H1 (cell line): Measurements from ENCODE around the gene IGF2R. TPM values are rescaled to one million over a fixed set of nuclear protein-coding genes. Genes with fewer than 3 reads are reported as not detected.

Source experiments
- CTCF ChIA-PET: fragments of 300-600 bp; sonication (Branson Sonifier 250); formaldehyde crosslinking; loops from one replicate; lab custom pipeline; 2021; ENCODE audit not compliant: partially characterized antibody; lab: Charles Lee
- POLR2A ChIA-PET: fragments of 300-600 bp; sonication (Branson Sonifier 250); formaldehyde crosslinking; loops from one replicate; lab custom pipeline; 2021; ENCODE audit warnings: inconsistent platforms; ENCODE audit not compliant: partially characterized antibody; lab: Charles Lee
- DNase-seq, 2 experiments: peaks; one replicate each; pipeline versions ENCODE4 v3.0.0 to v3.0.0-alpha.2; 2010 to 2022; ENCODE audit warnings: low spot score in 2 of 2, low read depth in 1 of 2, mixed read lengths in 1 of 2
- FAIRE-seq: peaks from 2 replicates; lab custom pipeline; 2011; peaks lifted over from hg19 to GRCh38; lab: Jason Lieb, UNC
- H2AFZ ChIP-seq: 2 replicates; pipeline ENCODE4 v1.8.1; 2012; ENCODE audit warnings: low read length, inconsistent platforms
- H2AK5ac ChIP-seq: 2 replicates; pipeline ENCODE4 v1.6.1; 2013; ENCODE audit warnings: low read depth, low read length
- H2BK120ac ChIP-seq: replicated peaks from 2 replicates; pipeline ENCODE3; 2013; ENCODE audit warnings: low read depth, low read length, inconsistent platforms
- H2BK12ac ChIP-seq: 2 replicates; pipeline ENCODE4 v1.6.1; 2013; ENCODE audit warnings: low read depth, low read length
- H2BK15ac ChIP-seq: 2 replicates; pipeline ENCODE4 v1.6.1; 2013; ENCODE audit warnings: low read length
- H2BK20ac ChIP-seq: 2 replicates; pipeline ENCODE4 v1.6.1; 2013; ENCODE audit warnings: low read length
- H2BK5ac ChIP-seq: 2 replicates; pipeline ENCODE4 v1.6.1; 2013; ENCODE audit warnings: low read depth, low read length
- H3K14ac ChIP-seq: 2 replicates; pipeline ENCODE4 v1.6.1; 2013; ENCODE audit warnings: inconsistent platforms; ENCODE audit not compliant: insufficient read length
- H3K18ac ChIP-seq: 2 replicates; pipeline ENCODE4 v1.6.1; 2013; ENCODE audit warnings: low read length; ENCODE audit errors: extremely low read depth
- H3K23ac ChIP-seq: 2 replicates; pipeline ENCODE4 v1.6.1; 2013; ENCODE audit warnings: inconsistent platforms; ENCODE audit not compliant: insufficient read length
- H3K23me2 ChIP-seq: 2 replicates; pipeline ENCODE4 v1.6.1; 2013; ENCODE audit warnings: low read depth, low read length
- H3K27ac ChIP-seq: 2 replicates; pipeline ENCODE4 v1.6.1; 2011; ENCODE audit warnings: low read depth, low read length, inconsistent platforms
- H3K27me3 ChIP-seq, 4 experiments: replicated peaks in 1 of 4; 1 replicate in 1 of 4; 2 replicates in 3 of 4; pipeline versions ENCODE4 v1.6.1 to v1.8.1; 2011 to 2013; ENCODE audit warnings: low read length in 3 of 4, mild to moderate bottlenecking in 3 of 4, inconsistent platforms in 2 of 4, mixed read lengths in 2 of 4, moderate library complexity in 1 of 4; ENCODE audit not compliant: control insufficient read depth in 3 of 4, insufficient read depth in 3 of 4; ENCODE audit errors: extremely low read depth in 1 of 4
- H3K36me3 ChIP-seq, 4 experiments: 2 replicates each; pipeline versions ENCODE4 v1.6.1 to v1.8.1; 2011 to 2013; ENCODE audit warnings: mild to moderate bottlenecking in 4 of 4, low read length in 3 of 4, moderate library complexity in 2 of 4, control low read depth in 1 of 4, inconsistent platforms in 1 of 4; ENCODE audit not compliant: insufficient read depth in 4 of 4, control insufficient read depth in 2 of 4
- H3K4ac ChIP-seq: replicated peaks from 2 replicates; pipeline ENCODE3; 2013; ENCODE audit warnings: low read length, low read depth, mixed read lengths, inconsistent platforms; ENCODE audit not compliant: insufficient read length
- H3K4me1 ChIP-seq, 4 experiments: replicated peaks in 1 of 4; 1 replicate in 1 of 4; 2 replicates in 3 of 4; pipeline versions ENCODE4 v1.6.1 to v1.8.1; 2011 to 2013; ENCODE audit warnings: low read length in 3 of 4, inconsistent platforms in 2 of 4, mixed read lengths in 1 of 4; ENCODE audit not compliant: insufficient read depth in 4 of 4, control insufficient read depth in 3 of 4
- H3K4me2 ChIP-seq, 2 experiments: 2 replicates each; pipeline versions ENCODE4 v1.6.1 to v1.8.1; 2011 to 2013; ENCODE audit warnings: low read depth in 2 of 2, low read length in 2 of 2, control low read depth in 1 of 2, inconsistent platforms in 1 of 2, mild to moderate bottlenecking in 1 of 2; ENCODE audit not compliant: insufficient read depth in 1 of 2
- H3K4me3 ChIP-seq, 4 experiments: fragments of 200-600, 300-600 bp in 1 of 4; sonication (generic), shearing (Covaris generic), sonication (Bioruptor Twin) in 1 of 4; 2 replicates each; pipeline versions ENCODE4 v1.5.1 to v1.8.1; 2011 to 2016; ENCODE audit warnings: low read length in 4 of 4, low read depth in 3 of 4, control low read depth in 2 of 4, inconsistent platforms in 2 of 4, mild to moderate bottlenecking in 2 of 4, mixed read lengths in 1 of 4, moderate library complexity in 1 of 4; ENCODE audit not compliant: insufficient read depth in 2 of 4; ENCODE audit errors: extremely low read depth in 1 of 4
- H3K56ac ChIP-seq: replicated peaks from 2 replicates; pipeline ENCODE3; 2013; ENCODE audit warnings: low read depth, mild to moderate bottlenecking, mixed read lengths, low read length, inconsistent platforms; ENCODE audit not compliant: insufficient read length
- H3K79me1 ChIP-seq: 2 replicates; pipeline ENCODE4 v1.6.1; 2013; ENCODE audit warnings: low read depth, low read length, control low read depth
- H3K79me2 ChIP-seq, 2 experiments: 2 replicates each; pipeline versions ENCODE4 v1.6.1 to v1.8.1; 2012 to 2013; ENCODE audit warnings: low read length in 2 of 2, mild to moderate bottlenecking in 2 of 2, inconsistent platforms in 1 of 2; ENCODE audit not compliant: insufficient read depth in 2 of 2, control insufficient read depth in 1 of 2
- H3K9ac ChIP-seq, 4 experiments: replicated peaks in 1 of 4; 1 replicate in 1 of 4; 2 replicates in 3 of 4; pipeline versions ENCODE4 v1.6.1 to v1.8.1; 2011 to 2013; ENCODE audit warnings: low read depth in 3 of 4, low read length in 3 of 4, control low read depth in 2 of 4, mild to moderate bottlenecking in 2 of 4, moderate library complexity in 2 of 4, inconsistent platforms in 1 of 4; ENCODE audit errors: extremely low read depth in 1 of 4
- H3K9me3 ChIP-seq, 2 experiments: 2 replicates each; pipeline versions ENCODE4 v1.6.1 to v1.8.1; 2012 to 2013; ENCODE audit warnings: mild to moderate bottlenecking in 2 of 2, moderate library complexity in 2 of 2, control low read depth in 1 of 2, inconsistent platforms in 1 of 2, low read depth in 1 of 2, low read length in 1 of 2, mixed read lengths in 1 of 2; ENCODE audit not compliant: insufficient read depth in 2 of 2
- H4K20me1 ChIP-seq, 2 experiments: replicated peaks in 1 of 2; 2 replicates each; pipeline versions ENCODE3 to v1.8.1; 2011 to 2013; ENCODE audit warnings: inconsistent platforms in 2 of 2, low read length in 2 of 2, mild to moderate bottlenecking in 1 of 2; ENCODE audit not compliant: insufficient read depth in 2 of 2, control insufficient read depth in 1 of 2
- H4K5ac ChIP-seq: 2 replicates; pipeline ENCODE4 v1.6.1; 2013; ENCODE audit warnings: low read length, low read depth, mixed read lengths, inconsistent platforms; ENCODE audit not compliant: insufficient read length
- H4K8ac ChIP-seq: 2 replicates; pipeline ENCODE4 v1.8.0; 2013; ENCODE audit warnings: mild to moderate bottlenecking, moderate library complexity, low read length, inconsistent platforms; ENCODE audit not compliant: insufficient read depth; ENCODE audit errors: extremely low read depth
- H4K91ac ChIP-seq: replicated peaks from 2 replicates; pipeline ENCODE3; 2013; ENCODE audit warnings: low read length, mixed read lengths, inconsistent platforms; ENCODE audit not compliant: insufficient read length
- EP300 ChIP-seq, 2 experiments: IDR thresholded peaks; 1 replicate in 1 of 2; 2 replicates in 1 of 2; pipeline ENCODE4 v1.6.1; 2011 to 2012; ENCODE audit warnings: low read depth in 2 of 2, low read length in 2 of 2, mild to moderate bottlenecking in 2 of 2, borderline replicate concordance in 1 of 2, inconsistent platforms in 1 of 2, moderate library complexity in 1 of 2
- HDAC6 ChIP-seq: IDR thresholded peaks from one replicate; pipeline ENCODE4 v1.7.1; 2012; ENCODE audit warnings: low read depth, mild to moderate bottlenecking, inconsistent platforms, low read length, moderate library complexity
- NANOG ChIP-seq: IDR thresholded peaks from 2 replicates; pipeline ENCODE4 v1.6.1; 2011; ENCODE audit warnings: low read length, low read depth, mild to moderate bottlenecking, inconsistent platforms; ENCODE audit not compliant: insufficient read depth, poor library complexity, severe bottlenecking
- POU5F1 ChIP-seq: IDR thresholded peaks from 2 replicates; pipeline ENCODE4 v1.6.1; 2011; ENCODE audit warnings: low read depth, mild to moderate bottlenecking, low read length, moderate library complexity
- RNF2 ChIP-seq: fragments of 200-900, 300-1000 bp; sonication (generic); IDR thresholded peaks from 2 replicates; pipeline ENCODE4 v1.7.1; 2016; ENCODE audit warnings: borderline replicate concordance, low read depth, mild to moderate bottlenecking, antibody characterized with exemption, low read length; ENCODE audit not compliant: poor library complexity, severe bottlenecking; ENCODE audit errors: missing control alignments
- SP1 ChIP-seq: IDR thresholded peaks from 2 replicates; pipeline ENCODE4 v1.6.1; 2011; ENCODE audit warnings: low read depth, low read length
- TCF12 ChIP-seq: IDR thresholded peaks from 2 replicates; pipeline ENCODE4 v1.6.1; 2011; ENCODE audit warnings: low read depth, mild to moderate bottlenecking, low read length
- TEAD4 ChIP-seq: IDR thresholded peaks from 2 replicates; pipeline ENCODE4 v1.6.1; 2012; ENCODE audit warnings: low read depth, low read length, inconsistent platforms, mixed read lengths
- WGBS, 2 experiments: shearing (Covaris generic) in 1 of 2; methylation state at CpG; one replicate each; pipeline versions ENCODE4 v1.1.6 to v1.1.7; 2013 to 2015; ENCODE audit warnings: low lambda C conversion rate in 2 of 2, mixed read lengths in 2 of 2, inconsistent platforms in 1 of 2, low coverage in 1 of 2, missing lambda C conversion rate in 1 of 2; ENCODE audit not compliant: insufficient replicate concordance in 2 of 2, insufficient coverage in 1 of 2, insufficient read length in 1 of 2; ENCODE audit errors: extremely low coverage in 1 of 2, missing lambda C conversion rate in 1 of 2; 5-methylcytosine and 5-hydroxymethylcytosine counted together
- polyA plus RNA-seq, 7 experiments: library from polyadenylated mRNA; depleted of rRNA in 3 of 7; stranded (reverse) in 5 of 7; unstranded in 2 of 7; fragments of >200 nt in 5 of 7; fragments of 200-250 nt in 2 of 7; gene quantifications; 1 replicate in 5 of 7; 2 replicates in 1 of 7; 4 replicates in 1 of 7; pipeline versions ENCODE4 v1.2.1 to v1.2.3, GENCODE V29; 2011 to 2013; ENCODE audit warnings: missing spikeins in 2 of 7, mixed read lengths in 2 of 7
- total RNA-seq: library from RNA; stranded (reverse); fragmentation: NEBNext Ultra II Directional; extraction: Animal tissue kit (Norgen Biotek cat#: 25700); gene quantifications from 2 replicates; pipeline ENCODE4 v1.2.1, GENCODE V29; 2021

IGF2R gene
- total and polyA plus RNA-seq, 2 of the 8 experiments (the other 6 are each of a cell fraction or from before 2014, with no cell fraction given), result 20.6 to 74.1 TPM

DNA sequence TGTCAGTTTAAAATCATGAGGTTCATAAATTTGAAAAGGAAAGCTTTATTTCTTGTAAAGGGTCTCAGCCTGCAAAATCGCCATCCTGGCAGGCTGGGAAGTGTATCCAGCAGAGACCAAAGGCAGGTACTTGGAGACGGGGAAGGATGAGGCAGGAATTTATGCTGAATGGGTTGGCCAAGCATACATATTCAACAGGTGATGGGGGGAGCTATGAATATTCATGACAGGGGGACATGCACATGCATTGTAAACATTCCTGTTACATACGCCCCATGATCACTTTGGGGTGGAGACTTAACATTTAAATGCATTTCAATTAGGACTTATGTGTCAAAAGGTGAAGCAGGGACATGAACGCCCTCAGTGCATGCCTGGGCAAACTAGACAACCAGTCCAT lies 142.9 kb downstream of the IGF2R start:
- H3K4me1 ChIP-seq, result peaks cover 0 to 7% (median 1%) of the 10 kb centered on the region in 4 experiments; a peak in 1 of 7 replicates
- no peaks in the 10 kb centered on the region for H3K27me3 ChIP-seq
- 76% methylated on average over 4 of the region's 4 CpGs; no CpG with 5 or more reads in 1 of the 2 experiments for WGBS, 2 experiments
- FAIRE-seq, result peak; percentile 73
- H2BK12ac ChIP-seq, result peak overlapping the region; percentile 21; the same call in 1 of the 2 replicates
- H2BK20ac ChIP-seq, result no peak overlapping the region
- DNase-seq, result peak in 1 of 2 experiments; percentile 7
- peaks cover 0 to 3% of the 10 kb centered on the region in 2 experiments; a peak in 1 of 4 replicates for H3K9me3 ChIP-seq
- no peak overlapping the region for H2AK5ac ChIP-seq
- no peak overlapping the region for H2BK120ac ChIP-seq
- CTCF ChIA-PET, result interaction anchor here (1.2 to 2.0 kb wide), 6 partner anchors 25 to 408 kb away, joined by 3 to 7 read pairs (median 4); no protein-coding TSS in a partner anchor
- no peaks in the 10 kb centered on the region for H3K79me1 ChIP-seq
- no peak overlapping the region for H4K8ac ChIP-seq
- no peak overlapping the region for H3K27ac ChIP-seq
- no peak overlapping the region for H2AFZ ChIP-seq
- H3K4me2 ChIP-seq, result no peak overlapping the region
- no peaks in the 10 kb centered on the region for H4K20me1 ChIP-seq
- no peak overlapping the region for H3K56ac ChIP-seq
- H3K9ac ChIP-seq, result no peak overlapping the region
- peaks cover 0 to 2% (median 0%) of the 10 kb centered on the region in 4 experiments; a peak in 3 of 8 replicates for H3K36me3 ChIP-seq
- POLR2A ChIA-PET, result interaction anchor here (1.1 kb wide), 1 partner anchor 34 kb away, joined by 4 read pairs; no protein-coding TSS in a partner anchor
- H3K4me3 ChIP-seq, result no peak overlapping the region
- H3K4ac ChIP-seq, result no peak overlapping the region
- TF ChIP-seq SP1 (peak; percentile 46; the same call in 1 of the 2 replicates), NANOG (peak; percentile 59), TEAD4 (peak; percentile 92), TCF12 (peak; percentile 61; the same call in 1 of the 2 replicates), POU5F1 (peak; percentile 96), EP300 (IDR thresholded peaks at IDR 0.05; ENCODE audit: borderline replicate concordance in 1 of 2, low read depth in 2 of 2, low read length in 2 of 2) (no peak), RNF2 (no peak), HDAC6 (no peak)
- H3K23ac ChIP-seq, result no peak overlapping the region
- no peak overlapping the region for H3K14ac ChIP-seq
- no peaks in the 10 kb centered on the region for H3K23me2 ChIP-seq
- H2BK5ac ChIP-seq, result peak overlapping the region; percentile 55; the same call in 1 of the 2 replicates
- H3K18ac ChIP-seq, result no peak overlapping the region
- H2BK15ac ChIP-seq, result no peak overlapping the region
- no peak overlapping the region for H4K5ac ChIP-seq
- H4K91ac ChIP-seq, result no peak overlapping the region
- no peaks in the 10 kb centered on the region for H3K79me2 ChIP-seq
